D721Med (cell line): ENCODE data around the gene NLRP6.
A peak's percentile ranks its signal among the peaks of the same experiment; 100 is the strongest.

ENCODE experiments used
- DNase-seq: peaks from one replicate; pipeline ENCODE4 v3.0.0; 2011; ENCODE audit warnings: low spot score; ENCODE audit not compliant: insufficient read length
- FAIRE-seq: peaks from 2 replicates; lab custom pipeline; 2011; peaks lifted over from hg19 to GRCh38; lab: Jason Lieb, UNC
- CTCF ChIP-seq: IDR thresholded peaks from 2 replicates; pipeline ENCODE4 v1.5.1; 2012; ENCODE audit warnings: mild to moderate bottlenecking, control low read depth; ENCODE audit not compliant: insufficient read depth; ENCODE audit errors: missing control alignments

NLRP6 gene

GRCh38 chr11:250740-251299 lies 27.4 kb upstream of the NLRP6 start:
- no peak for DNase-seq
- no peak for FAIRE-seq
- peak; percentile 56 for TF ChIP-seq CTCF

- FAIRE-seq (no peak), DNase-seq (no peak)
- TF ChIP-seq CTCF = no peak
Observed at GRCh38 chr11:251550-251949, 26.7 kb upstream of the NLRP6 start.

GRCh38 chr11:252666-253065 lies 25.5 kb upstream of the NLRP6 start:
- TF ChIP-seq CTCF = no peak
- no peak for DNase-seq
- FAIRE-seq = no peak

- FAIRE-seq = no peak
- TF ChIP-seq CTCF = no peak
- DNase-seq = no peak
Observed at GRCh38 chr11:253160-253885, 24.9 kb upstream of the NLRP6 start.

GRCh38 chr11:253886-254270 lies 24.3 kb upstream of the NLRP6 start:
- DNase-seq = no peak
- no peak for FAIRE-seq
- TF ChIP-seq CTCF = no peak

- FAIRE-seq (no peak), DNase-seq (no peak)
- no peak for TF ChIP-seq CTCF
Observed at GRCh38 chr11:255176-255575, 23.0 kb upstream of the NLRP6 start.

- no peak for FAIRE-seq
- DNase-seq = no peak
- no peak for TF ChIP-seq CTCF
Observed at GRCh38 chr11:255816-256215, 22.4 kb upstream of the NLRP6 start.
